HG03342 (cell line): ENCODE results near the gene C1RL.

Experiments used
- ATAC-seq: cut with Tn5 transposase; IDR thresholded peaks from one replicate; pipeline ENCODE4 v1.9.1; 2021; ENCODE audit warnings: mild to moderate bottlenecking, moderate library complexity; ENCODE audit not compliant: unreplicated experiment

Gene C1RL, protein sequence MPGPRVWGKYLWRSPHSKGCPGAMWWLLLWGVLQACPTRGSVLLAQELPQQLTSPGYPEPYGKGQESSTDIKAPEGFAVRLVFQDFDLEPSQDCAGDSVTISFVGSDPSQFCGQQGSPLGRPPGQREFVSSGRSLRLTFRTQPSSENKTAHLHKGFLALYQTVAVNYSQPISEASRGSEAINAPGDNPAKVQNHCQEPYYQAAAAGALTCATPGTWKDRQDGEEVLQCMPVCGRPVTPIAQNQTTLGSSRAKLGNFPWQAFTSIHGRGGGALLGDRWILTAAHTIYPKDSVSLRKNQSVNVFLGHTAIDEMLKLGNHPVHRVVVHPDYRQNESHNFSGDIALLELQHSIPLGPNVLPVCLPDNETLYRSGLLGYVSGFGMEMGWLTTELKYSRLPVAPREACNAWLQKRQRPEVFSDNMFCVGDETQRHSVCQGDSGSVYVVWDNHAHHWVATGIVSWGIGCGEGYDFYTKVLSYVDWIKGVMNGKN

GRCh38 chr12:7108796-7109571 is at the start of gene C1RL:
TSS of gene C1RL (minus strand) at chr12:7109214. CDS start at chr12:7109180, 34 bp downstream.
- ATAC-seq = no peak

DNA sequence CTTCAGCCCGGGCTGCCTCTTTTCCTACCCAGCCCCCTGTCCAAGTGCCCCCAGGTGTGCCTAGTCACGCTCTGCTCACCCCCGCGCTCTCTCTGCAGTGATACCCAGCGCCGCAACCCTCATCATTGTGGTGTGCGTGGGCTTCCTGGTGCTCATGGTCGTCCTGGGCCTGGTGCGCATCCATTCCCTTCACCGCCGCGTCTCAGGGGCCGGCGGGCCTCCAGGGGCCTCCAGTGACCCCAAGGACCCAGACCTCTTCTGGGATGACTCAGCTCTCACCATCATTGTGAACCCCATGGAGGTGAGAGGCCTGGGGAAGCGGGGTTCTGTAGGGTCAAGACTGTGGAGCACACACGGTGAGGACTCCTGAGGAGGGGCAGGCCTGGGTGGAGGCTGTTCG is 48.4 kb upstream of the C1RL start:
- no peak for ATAC-seq

- ATAC-seq = no peak
Measured at GRCh38 chr12:7156259-7157197, 47.5 kb upstream of the C1RL start.

- ATAC-seq = no peak
Measured at GRCh38 chr12:7155471-7156034, 46.5 kb upstream of the C1RL start.

GRCh38 chr12:7154901-7155470 is 46.0 kb upstream of the C1RL start:
- ATAC-seq = no peak

- no peak for ATAC-seq
Measured at GRCh38 chr12:7154042-7154441, 45.0 kb upstream of the C1RL start.

DNA sequence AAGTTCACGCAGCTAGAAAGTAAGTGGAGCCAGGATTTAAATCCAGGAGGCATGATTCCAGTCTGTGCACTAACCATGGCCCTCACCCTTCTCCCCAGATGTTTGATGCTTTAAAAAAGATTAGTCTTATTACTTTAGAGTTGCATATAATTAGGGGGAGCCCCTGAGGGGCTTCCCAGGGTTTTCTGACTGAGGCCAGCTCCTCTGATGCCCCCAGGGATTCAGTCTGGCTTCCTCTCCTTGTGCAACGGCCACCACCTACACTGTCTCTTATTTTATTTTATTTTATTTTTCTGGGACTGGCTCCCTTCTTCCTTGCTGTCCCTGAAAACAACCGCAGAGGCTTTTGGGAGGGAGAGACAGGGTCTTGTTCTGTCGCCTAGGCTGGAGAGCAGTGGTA is 43.8 kb upstream of the C1RL start:
- ATAC-seq = no peak

DNA sequence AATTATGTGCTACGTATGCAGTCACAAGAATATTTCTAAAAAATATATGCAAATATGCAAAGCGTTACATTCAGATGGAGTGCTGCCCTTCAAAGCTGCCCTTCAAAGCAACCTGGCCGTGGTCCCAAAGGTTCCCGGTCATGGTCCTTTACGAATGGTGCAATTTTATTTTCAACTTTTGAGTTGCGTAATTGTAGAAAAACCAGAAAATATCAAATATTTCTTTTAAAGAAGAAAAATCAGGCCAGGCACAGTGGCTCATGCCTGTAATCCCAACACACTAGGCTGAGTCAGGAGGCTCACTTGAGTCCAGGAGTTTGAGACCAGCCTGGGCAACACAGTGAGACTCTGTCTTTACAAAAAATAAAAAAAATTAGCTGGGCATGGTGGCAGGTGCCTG is 42.5 kb upstream of the C1RL start:
- ATAC-seq = no peak

DNA sequence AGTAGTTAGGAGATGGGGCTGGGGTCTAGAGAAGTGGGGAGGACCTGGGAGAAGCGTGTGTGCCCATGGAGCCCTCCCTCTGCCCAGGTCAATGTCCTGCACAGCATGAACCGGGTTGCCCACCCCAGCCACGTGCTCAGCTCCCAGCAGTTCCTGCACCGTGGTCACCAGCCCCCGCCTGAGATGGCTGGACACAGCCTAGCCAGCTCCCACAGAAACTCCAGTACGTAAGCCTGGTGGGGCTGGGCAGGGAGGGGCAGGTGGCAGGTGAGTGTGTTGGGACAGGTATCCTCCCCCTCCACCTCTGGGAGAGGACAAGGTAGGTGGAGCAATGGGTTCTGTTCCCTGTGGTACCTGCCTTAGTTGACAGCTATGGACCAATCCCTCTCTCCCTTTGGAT is 41.8 kb upstream of the C1RL start:
- ATAC-seq = no peak

GRCh38 chr12:7150356-7150755 is 41.3 kb upstream of the C1RL start:
- no peak for ATAC-seq

DNA sequence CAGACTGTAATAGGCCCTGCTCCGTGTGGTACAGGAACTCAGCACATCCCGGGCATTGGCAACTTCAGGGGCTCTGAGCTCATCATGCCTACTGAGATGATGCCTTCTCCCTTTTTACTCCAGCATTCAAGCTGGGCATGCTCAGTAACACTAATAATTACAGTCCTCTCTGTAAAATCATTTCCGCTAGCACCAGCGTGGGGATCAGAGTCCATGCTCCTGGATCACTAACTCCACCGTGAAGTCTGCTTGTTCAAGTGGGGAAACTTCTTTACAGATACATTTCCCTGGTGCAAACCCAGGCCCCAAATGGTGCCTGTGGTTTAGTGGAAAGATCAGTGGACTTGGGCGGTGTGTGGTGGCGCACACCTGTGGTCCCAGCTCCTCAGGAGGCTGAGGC is 37.9 kb upstream of the C1RL start:
- ATAC-seq = no peak

GRCh38 chr12:7146228-7146627 is 37.2 kb upstream of the C1RL start:
- no peak for ATAC-seq

DNA sequence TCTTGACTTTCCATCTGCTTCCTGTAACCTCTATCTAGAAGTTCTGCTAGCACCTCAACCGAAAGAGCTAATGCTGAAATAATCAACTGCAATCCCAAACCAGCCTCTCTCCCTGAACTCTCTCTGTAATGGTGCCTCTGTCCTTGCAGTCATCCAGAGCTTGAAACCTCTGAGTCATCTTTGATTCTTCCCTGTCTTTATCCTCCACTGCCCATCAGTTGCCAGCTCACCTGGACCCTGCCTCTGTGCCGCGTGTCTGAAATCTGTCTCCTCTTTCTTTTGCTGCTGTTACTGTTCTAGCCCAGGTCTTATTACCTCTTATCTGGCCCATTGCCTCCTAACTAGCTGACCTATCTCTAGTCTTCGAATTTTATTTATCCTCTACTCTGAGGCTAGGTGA is 36.7 kb upstream of the C1RL start:
- ATAC-seq = no peak

- no peak for ATAC-seq
Measured at GRCh38 chr12:7144414-7145120, 35.6 kb upstream of the C1RL start.

DNA sequence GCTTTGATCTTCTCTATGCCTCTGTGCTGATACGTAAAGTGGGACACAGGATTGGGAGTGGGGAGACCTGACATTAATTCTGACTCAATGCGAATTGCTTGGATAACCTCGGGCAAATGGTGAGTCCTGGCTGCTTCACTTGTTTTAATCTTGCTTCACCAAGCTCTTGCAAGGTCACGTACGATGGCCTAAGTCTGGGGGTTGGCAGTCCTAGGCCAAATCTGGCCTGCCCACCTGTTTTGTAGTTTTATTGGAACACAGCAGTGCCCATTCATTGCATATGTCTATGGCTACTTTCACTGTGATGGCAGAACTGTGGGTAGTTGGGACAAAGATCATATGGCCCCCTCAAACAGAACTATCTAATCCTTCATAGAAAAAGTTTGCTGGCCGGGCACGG is 34.5 kb upstream of the C1RL start:
- no peak for ATAC-seq

DNA sequence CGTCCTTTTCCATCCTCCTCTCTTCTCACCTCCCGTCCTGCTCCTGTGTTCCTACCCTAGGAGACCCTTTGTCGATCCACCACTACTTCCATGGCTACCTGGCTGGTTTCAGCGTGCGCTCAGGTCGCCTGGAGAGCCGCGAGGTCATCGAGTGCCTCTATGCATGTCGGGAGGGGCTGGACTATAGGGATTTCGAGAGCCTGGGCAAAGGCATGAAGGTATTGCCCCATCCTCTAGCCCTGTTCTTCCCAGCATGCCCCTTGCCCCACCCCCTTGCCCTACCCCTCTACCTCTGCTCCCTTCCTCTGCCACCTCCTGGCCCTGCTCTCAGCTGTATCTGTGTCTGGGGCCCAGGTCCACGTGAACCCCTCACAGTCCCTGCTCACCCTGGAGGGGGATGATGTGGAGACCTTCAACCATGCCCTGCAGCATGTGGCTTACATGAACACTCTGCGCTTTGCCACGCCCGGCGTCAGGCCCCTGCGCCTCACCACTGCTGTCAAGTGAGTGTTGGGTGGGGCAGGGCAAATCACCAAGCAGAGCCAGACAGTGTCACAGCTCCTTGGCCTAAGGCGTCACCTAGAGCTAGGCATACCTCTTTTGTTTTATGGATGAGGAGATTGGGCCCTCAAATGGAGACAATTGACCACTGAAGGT is 33.9 kb upstream of the C1RL start:
- ATAC-seq = no peak

GRCh38 chr12:7142056-7142644 is 33.1 kb upstream of the C1RL start:
- ATAC-seq = no peak

DNA sequence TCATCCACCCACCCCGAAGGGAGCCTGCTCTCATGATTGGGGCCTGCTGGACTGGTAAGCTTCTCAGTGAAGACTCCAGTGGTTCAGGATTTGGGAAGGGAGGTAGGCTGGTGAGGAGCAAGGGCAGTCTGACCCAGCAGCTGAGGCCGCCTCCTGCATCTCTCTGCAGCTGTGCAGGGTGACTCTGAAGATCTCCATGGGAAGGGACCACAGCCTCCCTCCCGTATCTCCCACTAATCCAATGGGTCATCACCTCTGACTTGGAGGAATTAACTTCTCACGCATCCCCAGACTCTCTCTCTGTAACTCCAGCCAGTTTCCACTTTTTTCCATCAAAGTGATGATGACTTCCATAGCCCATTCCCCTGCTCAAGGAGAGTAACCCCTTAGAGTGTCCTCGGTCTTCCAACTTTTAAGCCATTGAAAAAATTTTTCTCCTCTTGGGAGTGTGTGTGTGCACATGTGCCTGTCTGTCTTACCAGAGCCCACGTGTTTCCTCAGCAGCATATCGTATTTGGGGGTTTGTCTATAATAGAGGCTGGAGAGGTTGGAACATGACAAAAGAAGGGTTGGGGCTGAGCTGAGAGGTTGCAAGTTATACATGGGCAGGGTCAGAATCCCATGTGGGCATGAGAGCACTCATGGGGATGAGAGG is 32.5 kb upstream of the C1RL start:
- no peak for ATAC-seq
